GM19324 (cell line): Measurements from ENCODE around the gene SLC5A3.

Experiments
- ATAC-seq: cut with Tn5 transposase; IDR thresholded peaks from one replicate; pipeline ENCODE4 v1.9.1; 2021; ENCODE audit warnings: mild to moderate bottlenecking, moderate library complexity; ENCODE audit not compliant: unreplicated experiment, low FRiP score

Gene SLC5A3

DNA sequence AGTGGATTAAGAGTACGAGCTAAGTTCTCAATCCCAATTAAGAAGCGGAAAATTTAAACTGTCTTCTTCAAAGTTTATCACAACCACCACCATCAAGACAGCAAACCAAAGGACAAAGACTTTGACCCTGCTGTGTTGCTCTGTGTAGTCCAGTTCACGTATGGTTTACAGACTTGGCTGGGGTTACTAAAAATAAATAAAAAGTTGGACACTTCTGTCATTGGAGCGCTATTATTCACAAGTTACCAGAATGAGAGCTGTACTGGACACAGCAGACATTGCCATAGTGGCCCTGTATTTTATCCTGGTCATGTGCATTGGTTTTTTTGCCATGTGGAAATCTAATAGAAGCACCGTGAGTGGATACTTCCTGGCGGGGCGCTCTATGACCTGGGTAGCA lies 21.6 kb downstream of the SLC5A3 start:
- ATAC-seq: no peak

GRCh38 chr21:34097442-34097841 lies 24.1 kb downstream of the SLC5A3 start:
- ATAC-seq: no peak

DNA sequence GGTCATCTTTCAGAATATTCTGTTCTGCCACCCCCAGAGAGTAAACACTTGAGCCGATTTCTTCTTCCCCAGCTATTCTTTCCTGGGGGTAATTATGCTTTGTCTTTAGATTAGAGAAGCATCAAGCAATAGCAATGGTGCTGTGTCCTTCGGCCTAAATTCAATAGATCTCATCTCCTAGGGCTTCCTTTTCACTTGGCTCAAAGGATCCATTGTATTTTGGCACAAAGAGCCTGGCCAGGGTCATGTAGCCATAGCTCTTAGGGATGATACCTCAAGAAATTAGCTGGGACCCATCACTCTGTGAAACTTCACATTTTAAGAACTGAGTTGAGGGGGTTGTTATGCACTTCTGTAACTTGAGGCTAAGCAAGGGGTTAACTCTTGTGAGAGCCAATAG lies 27.0 kb downstream of the SLC5A3 start:
- no peak for ATAC-seq

GRCh38 chr21:34100790-34101189 lies 27.4 kb downstream of the SLC5A3 start:
- ATAC-seq: no peak

DNA sequence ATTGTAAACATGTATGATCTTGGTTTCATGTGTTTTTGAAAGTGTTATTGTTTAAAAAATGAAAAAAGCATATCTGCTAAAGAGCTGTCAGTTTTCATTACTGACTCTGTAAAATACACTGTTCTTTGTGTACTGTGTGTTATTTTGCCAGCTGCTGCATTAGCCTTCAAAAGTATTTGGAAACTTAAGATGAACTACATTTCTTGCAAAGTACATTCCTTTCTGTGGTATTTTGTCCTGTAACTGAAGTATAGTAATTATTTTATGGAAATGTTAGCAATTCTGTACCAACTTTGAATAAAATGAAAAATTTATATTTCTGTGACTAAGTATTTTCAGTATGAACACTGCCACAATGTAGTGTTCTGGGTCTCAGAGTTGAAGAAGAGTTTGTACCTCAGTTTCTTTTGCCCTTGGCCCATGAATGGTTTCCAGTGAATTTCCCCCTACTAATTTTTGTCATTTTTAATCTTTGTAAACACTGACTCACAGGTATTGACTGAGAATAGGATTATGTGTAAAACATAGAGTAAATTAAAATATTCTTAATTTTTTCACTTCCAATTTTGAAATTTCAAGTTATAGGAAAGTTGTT lies 32.7 kb downstream of the SLC5A3 start:
- no peak for ATAC-seq

DNA sequence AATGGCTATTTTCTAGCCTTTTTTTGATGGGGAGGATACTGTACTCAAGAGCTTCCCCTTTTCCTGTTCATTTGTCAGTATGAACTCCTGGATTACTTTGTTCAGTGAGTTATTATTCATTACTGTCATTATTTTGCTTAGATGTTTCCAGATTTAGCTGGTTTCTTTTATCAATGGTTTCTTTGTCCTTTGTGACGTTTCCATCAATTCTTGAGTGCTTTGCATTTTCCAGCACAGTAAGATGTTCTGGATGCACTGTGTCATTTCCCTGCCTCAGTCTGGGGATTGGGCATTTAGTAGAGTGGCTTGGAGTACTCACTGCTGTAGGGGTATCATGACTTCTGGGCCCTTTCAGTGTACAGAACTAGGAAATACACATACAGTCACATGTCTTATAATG lies 34.2 kb downstream of the SLC5A3 start:
- no peak for ATAC-seq

- ATAC-seq: no peak
Measured at GRCh38 chr21:34109075-34109474, 35.7 kb downstream of the SLC5A3 start.

- ATAC-seq: no peak
Measured at GRCh38 chr21:34110594-34111202, 37.3 kb downstream of the SLC5A3 start.

DNA sequence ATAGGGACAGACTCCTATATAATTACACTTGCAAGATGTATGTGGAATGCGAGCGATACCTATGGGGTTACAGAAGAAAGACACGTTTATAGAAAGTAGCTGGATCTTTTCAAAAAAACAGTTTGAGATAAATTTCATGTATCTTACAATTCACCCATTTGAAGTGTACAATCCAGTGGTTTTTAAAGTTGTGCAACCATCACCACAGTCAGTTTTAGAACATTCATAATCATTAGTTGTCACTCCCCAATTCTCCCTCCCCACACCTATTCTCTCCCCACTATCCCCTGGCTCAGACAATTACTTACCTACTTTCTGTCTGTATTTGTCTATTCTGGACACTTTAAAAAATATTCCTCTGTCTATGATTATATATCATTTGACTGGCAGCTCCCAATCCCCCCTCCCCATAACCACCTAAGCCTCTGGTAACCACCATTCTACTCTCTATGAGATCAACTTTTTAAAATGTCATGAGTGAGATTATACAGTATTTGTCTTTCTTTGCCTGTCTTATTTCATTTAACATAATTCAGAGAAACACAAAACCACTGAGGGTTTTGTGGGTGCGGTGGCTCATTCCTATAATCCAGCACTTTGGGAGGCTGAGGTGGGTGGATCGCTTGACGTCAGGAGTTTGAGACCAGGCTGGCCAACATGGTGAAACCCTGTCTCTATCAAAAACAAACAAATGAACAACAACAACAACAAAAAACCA lies 39.1 kb downstream of the SLC5A3 start:
- ATAC-seq: no peak

GRCh38 chr21:34113842-34114241 lies 40.5 kb downstream of the SLC5A3 start:
- ATAC-seq: no peak

GRCh38 chr21:34115160-34115559 lies 41.8 kb downstream of the SLC5A3 start:
- no peak for ATAC-seq

DNA sequence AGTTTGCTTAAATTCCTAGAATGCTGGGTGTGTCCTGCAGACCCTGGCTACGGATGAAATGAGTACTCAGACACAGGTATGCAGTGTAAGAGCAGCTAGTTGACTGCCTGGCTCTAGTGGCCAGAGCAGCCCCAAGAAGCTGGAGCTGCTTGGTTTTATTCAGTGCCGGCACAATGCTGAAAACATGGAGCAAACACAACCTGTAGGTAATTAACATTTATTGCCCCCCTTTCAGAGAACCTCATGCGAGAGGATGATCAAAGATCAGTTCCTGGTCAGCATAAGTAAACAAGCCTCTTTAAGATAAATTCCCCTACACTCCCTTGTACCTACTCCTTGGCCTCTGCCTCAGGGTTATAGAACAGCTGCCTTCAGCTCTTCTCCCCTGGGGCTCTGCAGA lies 43.2 kb downstream of the SLC5A3 start:
- ATAC-seq: no peak

GRCh38 chr21:34120867-34121266 lies 47.5 kb downstream of the SLC5A3 start:
- no peak for ATAC-seq

- no peak for ATAC-seq
Measured at GRCh38 chr21:34122047-34122446, 48.7 kb downstream of the SLC5A3 start.
